ENCODE measurements around the gene PDE7B. TPM values are rescaled to one million over a fixed set of nuclear protein-coding genes. Genes with fewer than 3 reads are reported as not detected.
A peak's percentile ranks its signal among the peaks of the same experiment; 100 is the strongest.

The PDE7B gene
- total and polyA plus RNA-seq, 2 experiments from 2014 or later = 3.1 to 6.8 TPM

DNA sequence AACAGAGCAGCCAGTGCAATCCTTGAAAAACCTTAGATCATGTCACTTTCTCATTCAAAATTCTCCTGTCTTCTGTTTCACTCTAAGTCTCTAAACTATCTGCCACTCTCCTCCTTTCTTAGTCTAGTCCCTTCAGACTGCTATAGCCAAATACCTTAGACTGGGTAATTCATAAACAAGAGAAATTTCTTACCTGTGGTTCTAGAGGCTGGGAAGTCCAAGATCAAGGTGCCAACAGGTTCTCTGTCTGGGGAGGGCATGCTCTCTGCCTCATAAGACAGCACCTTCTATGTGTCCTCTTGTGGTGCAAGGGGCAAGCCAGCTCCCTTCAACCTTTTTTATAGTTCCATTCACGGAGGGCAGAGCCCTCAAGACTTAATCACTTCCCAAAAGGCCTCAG lies 242.3 kb downstream of the PDE7B start:
- no peak for DNase-seq
- whole genome bisulfite sequencing, 2 experiments (ENCODE audit: low coverage in 1 of 2, low lambda C conversion rate in 2 of 2, missing lambda C conversion rate in 2 of 2) = 87 to 91% methylated on average over 1 of the region's 1 CpG
- Histone ChIP-seq H3K9me2 (ENCODE audit: insufficient read depth) (no peaks in the 10 kb centered on the region), H4K20me1 (ENCODE audit: insufficient read depth) (no peaks in the 10 kb centered on the region), H3F3A (ENCODE audit: insufficient read depth) (peaks cover 17% of the 10 kb centered on the region; the same call in 1 of the 2 replicates), H3K9me3 (ENCODE audit: low read depth) (no peaks in the 10 kb centered on the region), H3K4me2 (ENCODE audit: unreplicated experiment) (no peak overlapping the region), H3K4me3 (no peak overlapping the region), H2AFZ (no peak overlapping the region), H3K79me2 (ENCODE audit: insufficient read depth) (peaks cover 10% of the 10 kb centered on the region; the same call in 1 of the 2 replicates), H3K27me3 (replicated peaks; ENCODE audit: insufficient read depth) (no peaks in the 10 kb centered on the region), H3K9ac (no peak overlapping the region), H3K4me1 (ENCODE audit: insufficient read depth) (peaks cover 28% of the 10 kb centered on the region), H3K27ac (no peak overlapping the region), H3K36me3 (ENCODE audit: low read depth) (no peaks in the 10 kb centered on the region)
- TF ChIP-seq EZH2 (IDR thresholded peaks at IDR 0.05; ENCODE audit: insufficient read depth, poor library complexity, severe bottlenecking) (no peak), EZH2phosphoT487 (IDR thresholded peaks at IDR 0.05; ENCODE audit: insufficient read depth, low read depth) (no peak)
- in situ Hi-C loops (cut with MboI) = no loop called here

DNA sequence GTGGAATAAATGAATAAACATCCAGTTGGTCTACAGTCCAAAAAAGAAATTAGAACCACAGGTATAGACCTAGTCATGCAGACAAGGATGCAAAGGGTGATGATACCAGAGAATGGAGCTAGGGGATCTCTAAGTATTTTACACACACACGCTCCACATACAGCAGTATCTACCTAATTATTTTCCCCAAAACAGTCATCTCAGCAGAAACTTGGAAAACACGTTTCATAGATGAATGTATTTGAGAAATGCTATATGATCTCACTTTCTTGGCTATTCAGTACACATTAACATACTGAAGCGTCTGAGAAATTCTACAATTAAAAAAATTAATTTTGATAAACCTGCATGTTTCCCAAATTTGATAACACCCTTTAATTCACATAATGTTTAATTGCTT lies 243.3 kb downstream of the PDE7B start:
- Histone ChIP-seq H3K4me2 (ENCODE audit: unreplicated experiment) (no peak overlapping the region), H3K36me3 (ENCODE audit: low read depth) (no peaks in the 10 kb centered on the region), H3K9me3 (ENCODE audit: low read depth) (no peaks in the 10 kb centered on the region), H3F3A (ENCODE audit: insufficient read depth) (peaks cover 17% of the 10 kb centered on the region; the same call in 1 of the 2 replicates), H3K9me2 (ENCODE audit: insufficient read depth) (no peaks in the 10 kb centered on the region), H2AFZ (no peak overlapping the region), H3K4me1 (ENCODE audit: insufficient read depth) (peaks cover 27% of the 10 kb centered on the region), H3K4me3 (no peak overlapping the region), H3K27ac (no peak overlapping the region), H3K27me3 (replicated peaks; ENCODE audit: insufficient read depth) (no peaks in the 10 kb centered on the region), H3K9ac (no peak overlapping the region), H3K79me2 (ENCODE audit: insufficient read depth) (peaks cover 10% of the 10 kb centered on the region; the same call in 1 of the 2 replicates), H4K20me1 (ENCODE audit: insufficient read depth) (no peaks in the 10 kb centered on the region)
- 84 to 85% methylated on average over 3 of the region's 3 CpGs for WGBS, 2 experiments (ENCODE audit: low coverage in 1 of 2, low lambda C conversion rate in 2 of 2, missing lambda C conversion rate in 2 of 2)
- in situ Hi-C loops (cut with MboI) = no loop called here
- no peak for TF ChIP-seq EZH2 (IDR thresholded peaks at IDR 0.05; ENCODE audit: insufficient read depth, poor library complexity, severe bottlenecking)
- no peak for TF ChIP-seq EZH2phosphoT487 (IDR thresholded peaks at IDR 0.05; ENCODE audit: insufficient read depth, low read depth)
- DNase-seq = no peak

DNA sequence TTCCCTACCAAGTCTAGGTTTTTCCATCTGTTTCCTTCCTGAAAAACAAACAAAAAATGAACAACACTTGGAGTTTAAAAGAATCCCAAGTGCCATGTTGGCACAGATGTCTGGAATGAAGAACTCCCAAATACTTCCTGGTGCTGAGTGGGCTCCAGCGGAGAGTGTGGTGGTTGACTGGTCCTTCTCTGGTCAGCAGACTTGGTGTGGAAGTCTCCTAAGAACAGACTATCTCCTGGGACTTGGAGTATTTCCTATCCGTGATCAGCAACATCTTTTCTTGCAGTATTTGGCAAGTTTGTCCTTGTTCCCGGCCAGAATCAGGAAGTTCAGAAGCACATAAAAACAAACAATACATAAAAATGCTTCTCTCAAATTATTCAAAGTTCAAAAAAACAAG lies 244.5 kb downstream of the PDE7B start:
- no peaks in the 10 kb centered on the region for H3K9me2 ChIP-seq (ENCODE audit: insufficient read depth)
- H3K4me3 ChIP-seq = no peak overlapping the region
- DNase-seq = peak; percentile 52
- H3K36me3 ChIP-seq (ENCODE audit: low read depth) = no peaks in the 10 kb centered on the region
- TF ChIP-seq EZH2 (IDR thresholded peaks at IDR 0.05; ENCODE audit: insufficient read depth, poor library complexity, severe bottlenecking) (no peak), EZH2phosphoT487 (IDR thresholded peaks at IDR 0.05; ENCODE audit: insufficient read depth, low read depth) (no peak)
- peaks cover 10% of the 10 kb centered on the region; the same call in 1 of the 2 replicates for H3K79me2 ChIP-seq (ENCODE audit: insufficient read depth)
- WGBS, 2 experiments (ENCODE audit: low coverage in 1 of 2, low lambda C conversion rate in 2 of 2, missing lambda C conversion rate in 2 of 2) = 10 to 20% methylated on average over 3 of the region's 3 CpGs
- peak overlapping the region; percentile 49 for H3K27ac ChIP-seq
- H3K4me2 ChIP-seq (ENCODE audit: unreplicated experiment) = peak overlapping the region; percentile 19
- H3K27me3 ChIP-seq (replicated peaks; ENCODE audit: insufficient read depth) = no peaks in the 10 kb centered on the region
- in situ Hi-C loops (cut with MboI) = no loop called here
- H4K20me1 ChIP-seq (ENCODE audit: insufficient read depth) = no peaks in the 10 kb centered on the region
- peak overlapping the region; percentile 75 for H2AFZ ChIP-seq
- no peaks in the 10 kb centered on the region for H3K9me3 ChIP-seq (ENCODE audit: low read depth)
- peak overlapping the region; percentile 8; the same call in 1 of the 2 replicates for H3K9ac ChIP-seq
- peaks cover 10% of the 10 kb centered on the region; the same call in 1 of the 2 replicates for H3F3A ChIP-seq (ENCODE audit: insufficient read depth)
- peaks cover 15% of the 10 kb centered on the region for H3K4me1 ChIP-seq (ENCODE audit: insufficient read depth)

DNA sequence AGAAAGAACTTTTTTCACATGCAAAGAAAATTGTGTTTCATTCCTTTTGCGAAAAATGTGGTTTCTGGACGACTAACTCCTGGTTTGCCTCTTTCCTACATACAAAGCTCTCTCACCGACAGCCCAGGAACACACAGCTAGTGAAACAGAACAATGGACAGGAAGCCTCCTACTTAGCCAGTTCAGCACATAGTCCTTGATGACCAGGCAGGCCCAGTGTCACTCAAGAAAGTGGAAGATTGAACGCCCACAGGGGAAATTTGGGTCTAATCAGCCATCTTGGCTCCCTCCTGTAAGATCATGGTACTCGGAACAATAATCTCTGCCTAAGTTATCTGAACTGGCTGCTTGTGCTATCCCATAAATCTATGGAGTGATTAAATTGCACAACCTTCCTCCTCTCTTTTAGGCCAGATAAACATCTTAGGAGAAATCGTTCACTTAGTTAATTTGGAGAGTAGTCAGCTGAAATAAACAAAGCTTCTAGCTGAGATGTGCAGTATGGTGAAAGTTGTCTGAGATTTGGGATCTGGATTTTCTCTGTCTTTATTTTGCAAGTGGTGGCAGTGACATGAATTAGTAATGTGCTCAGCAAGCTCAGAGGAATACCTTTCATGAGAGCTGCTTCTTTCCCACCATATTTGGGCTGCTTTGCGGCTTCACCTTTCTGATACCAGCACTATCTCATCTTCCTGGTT lies 251.6 kb downstream of the PDE7B start:
- Histone ChIP-seq H3F3A (ENCODE audit: insufficient read depth) (no peaks in the 10 kb centered on the region), H4K20me1 (ENCODE audit: insufficient read depth) (no peaks in the 10 kb centered on the region), H3K36me3 (ENCODE audit: low read depth) (no peaks in the 10 kb centered on the region), H3K4me2 (ENCODE audit: unreplicated experiment) (no peak overlapping the region), H3K79me2 (ENCODE audit: insufficient read depth) (peaks cover 8% of the 10 kb centered on the region; the same call in 1 of the 2 replicates), H2AFZ (no peak overlapping the region), H3K27me3 (replicated peaks; ENCODE audit: insufficient read depth) (no peaks in the 10 kb centered on the region), H3K27ac (no peak overlapping the region), H3K9me3 (ENCODE audit: low read depth) (no peaks in the 10 kb centered on the region), H3K9me2 (ENCODE audit: insufficient read depth) (no peaks in the 10 kb centered on the region), H3K9ac (no peak overlapping the region), H3K4me3 (no peak overlapping the region), H3K4me1 (ENCODE audit: insufficient read depth) (peaks cover 6% of the 10 kb centered on the region; the same call in 1 of the 2 replicates)
- DNase-seq = no peak
- in situ Hi-C loops (cut with MboI) = no loop called here
- WGBS, 2 experiments (ENCODE audit: low coverage in 1 of 2, low lambda C conversion rate in 2 of 2, missing lambda C conversion rate in 2 of 2) = 70 to 80% methylated on average over 7 of the region's 7 CpGs
- TF ChIP-seq EZH2 (IDR thresholded peaks at IDR 0.05; ENCODE audit: insufficient read depth, poor library complexity, severe bottlenecking) = no peak
